SU-DHL-6 (cell line): Measurements from ENCODE around the gene IFITM2.
A peak's percentile ranks its signal among the peaks of the same experiment; 100 is the strongest.
"Not testable (repeated sequence)": the region's sequence is repeated elsewhere in the genome, so short reads cannot be mapped to it uniquely, and the experiment has no call there.

Experiments used
- H2AFZ ChIP-seq: fragments of 200-600 bp; sonication (generic); 2 replicates; pipeline ENCODE4 v1.6.1; 2014; ENCODE audit warnings: low read depth, mild to moderate bottlenecking, moderate library complexity, mixed read lengths, antibody characterized with exemption, low read length; ENCODE audit not compliant: severe bottlenecking
- H3F3A ChIP-seq: fragments of 200-600 bp; shearing (Covaris generic); 2 replicates; pipeline ENCODE4 v1.6.0; 2016; ENCODE audit warnings: antibody characterized with exemption, mild to moderate bottlenecking; ENCODE audit not compliant: insufficient read depth
- H3K27ac ChIP-seq: fragments of 200-600 bp; sonication (generic); 2 replicates; pipeline ENCODE4 v1.5.1; 2016; ENCODE audit warnings: low read depth, mild to moderate bottlenecking, low read length, moderate library complexity, mixed read lengths
- H3K27me3 ChIP-seq: fragments of 200-600 bp; sonication (generic), shearing (Covaris generic); 2 replicates; pipeline ENCODE4 v1.6.0; 2014; ENCODE audit warnings: mild to moderate bottlenecking, low read length
- H3K36me3 ChIP-seq: fragments of 200-600 bp; sonication (generic); 2 replicates; pipeline ENCODE4 v1.6.1; 2014; ENCODE audit warnings: mild to moderate bottlenecking, low read length, mixed read lengths
- H3K4me2 ChIP-seq: fragments of 300-600, 200-600 bp; shearing (Covaris generic), sonication (generic); 2 replicates; pipeline ENCODE4 v1.6.0; 2014; ENCODE audit warnings: low read length, low read depth, mild to moderate bottlenecking; ENCODE audit not compliant: poor library complexity, severe bottlenecking
- H3K4me3 ChIP-seq: fragments of 200-600 bp; sonication (generic); 2 replicates; pipeline ENCODE4 v1.5.1; 2014; ENCODE audit warnings: antibody characterized with exemption, low read length, mild to moderate bottlenecking, mixed read lengths; ENCODE audit not compliant: insufficient read depth, poor library complexity, severe bottlenecking
- H3K79me2 ChIP-seq: fragments of 200-600 bp; sonication (generic); 2 replicates; pipeline ENCODE4 v1.6.1; 2014; ENCODE audit warnings: mild to moderate bottlenecking, low read length, moderate library complexity; ENCODE audit not compliant: insufficient read depth
- H3K9ac ChIP-seq: fragments of 200-600 bp; sonication (generic); 2 replicates; pipeline ENCODE4 v1.7.0; 2014; ENCODE audit warnings: mild to moderate bottlenecking, low read length
- H3K9me2 ChIP-seq: fragments of 200-600 bp; sonication (generic); replicated peaks from 2 replicates; pipeline ENCODE4 v1.6.1; 2014; ENCODE audit warnings: low read length; ENCODE audit not compliant: insufficient read depth
- H3K9me3 ChIP-seq: fragments of 200-600 bp; sonication (generic); 2 replicates; pipeline ENCODE4 v1.6.1; 2014; ENCODE audit warnings: low read length, mixed read lengths; ENCODE audit not compliant: insufficient read depth
- H4K20me1 ChIP-seq: fragments of 200-600 bp; sonication (generic); 2 replicates; pipeline ENCODE4 v1.6.1; 2014; ENCODE audit warnings: low read depth, mild to moderate bottlenecking, antibody characterized with exemption, low read length, moderate library complexity, mixed read lengths
- CTCF ChIP-seq: fragments of 200-600 bp; sonication (generic); IDR thresholded peaks from one replicate; pipeline ENCODE4 v1.5.1; 2017; ENCODE audit warnings: antibody characterized with exemption, mild to moderate bottlenecking, low read length, moderate library complexity; ENCODE audit not compliant: insufficient read depth, poor library complexity, severe bottlenecking
- EZH2phosphoT487 ChIP-seq: fragments of 200-600 bp; sonication (generic), shearing (Covaris generic); conservative IDR thresholded peaks from 2 replicates; pipeline ENCODE4 v1.6.1; 2018; ENCODE audit warnings: mild to moderate bottlenecking, antibody characterized with exemption, low read length, moderate library complexity, mixed read lengths

The IFITM2 gene

DNA sequence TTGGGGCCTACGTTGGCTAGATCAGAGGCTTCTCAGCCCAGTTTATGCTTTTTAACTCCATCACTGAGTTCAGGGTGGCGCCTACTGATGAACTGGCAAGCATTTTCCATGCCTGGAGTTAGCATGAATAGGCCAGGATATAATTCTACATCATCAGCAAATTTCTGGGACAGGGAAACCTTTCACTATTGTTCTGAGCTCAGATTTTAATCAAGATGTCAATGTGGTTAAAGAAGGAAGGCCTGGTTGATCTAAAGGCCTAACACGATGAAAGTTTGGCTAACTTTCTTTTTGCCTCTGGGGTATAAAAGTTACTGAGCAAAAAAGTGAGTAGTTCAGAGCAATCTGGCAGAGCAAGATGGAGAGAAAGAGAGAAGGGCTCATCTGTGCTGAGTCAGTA, 34.7 kb downstream of the IFITM2 start:
- H3K4me2 ChIP-seq: no peak overlapping the region

DNA sequence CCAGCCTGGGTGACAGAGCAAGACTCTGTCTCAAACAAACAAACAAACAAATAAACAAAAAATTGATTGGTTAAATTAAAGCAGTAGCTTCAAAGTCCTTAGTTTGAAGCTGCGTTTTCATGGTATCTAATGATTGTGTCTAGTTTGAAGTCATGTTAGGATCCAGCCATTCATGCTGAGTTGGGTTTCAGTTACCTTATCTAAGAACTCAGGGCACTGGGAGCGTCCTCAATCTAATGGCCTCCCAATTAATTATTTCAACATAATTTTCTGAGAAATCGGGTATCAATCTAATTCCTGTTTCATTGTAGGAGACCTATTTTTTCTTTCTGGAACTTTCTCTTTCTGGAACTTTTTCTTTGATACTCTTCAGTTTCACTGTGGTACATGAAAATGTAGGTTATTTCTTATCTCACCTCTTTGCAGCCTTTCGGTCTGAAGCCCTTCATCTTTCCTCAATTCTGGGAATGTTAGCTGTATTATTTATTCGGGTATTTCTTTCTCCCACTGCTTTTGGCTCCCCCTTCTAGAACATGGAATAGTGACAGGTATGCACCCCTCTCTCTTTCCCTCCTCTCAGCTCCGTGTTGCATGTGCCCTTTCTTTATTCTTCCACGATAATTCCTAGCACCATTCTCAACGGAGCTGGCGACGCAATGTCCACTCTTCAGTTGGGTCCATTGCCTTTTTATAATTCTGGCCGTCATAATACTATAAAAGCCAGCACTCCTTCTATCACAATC, 37.4 kb downstream of the IFITM2 start:
- Histone ChIP-seq H4K20me1 (no peaks in the 10 kb centered on the region), H3K27me3 (no peaks in the 10 kb centered on the region), H3K4me3 (no peak overlapping the region), H3K79me2 (no peaks in the 10 kb centered on the region), H3F3A (0 out of 2 replicates have a peak, but pooled peaks cover 7% of the 10 kb centered on the region), H2AFZ (no peak overlapping the region), H3K36me3 (no peaks in the 10 kb centered on the region), H3K9ac (no peak overlapping the region), H3K27ac (no peak overlapping the region), H3K4me2 (no peak overlapping the region), H3K9me3 (no peaks in the 10 kb centered on the region), H3K9me2 (no peaks in the 10 kb centered on the region)
- TF ChIP-seq CTCF (no peak), EZH2phosphoT487 (no peak)

More for the DNA sequence above, 34.7 kb downstream of the IFITM2 start:
- H2AFZ ChIP-seq: no peak overlapping the region
- H3K79me2 ChIP-seq: no peaks in the 10 kb centered on the region
- H3K27me3 ChIP-seq: no peaks in the 10 kb centered on the region
- H3F3A ChIP-seq: 0 out of 2 replicates have a peak, but pooled peaks cover 7% of the 10 kb centered on the region
- H3K36me3 ChIP-seq: no peaks in the 10 kb centered on the region
- H3K9me3 ChIP-seq: no peaks in the 10 kb centered on the region
- TF ChIP-seq CTCF (no peak), EZH2phosphoT487 (no peak)
- 0 out of 2 replicates have a peak overlapping the region, but pooled peaks have one; percentile 16 for H3K27ac ChIP-seq
- no peaks in the 10 kb centered on the region for H4K20me1 ChIP-seq
- no peak overlapping the region for H3K4me3 ChIP-seq
- H3K9me2 ChIP-seq: no peaks in the 10 kb centered on the region
- H3K9ac ChIP-seq: no peak overlapping the region

- Histone ChIP-seq H3K4me2 (no peak overlapping the region), H3K9me2 (no peaks in the 10 kb centered on the region), H3K9ac (no peak overlapping the region), H3K27ac (no peak overlapping the region), H3K4me3 (no peak overlapping the region), H2AFZ (no peak overlapping the region), H3K79me2 (no peaks in the 10 kb centered on the region), H3K9me3 (no peaks in the 10 kb centered on the region), H3K36me3 (no peaks in the 10 kb centered on the region), H3F3A (0 out of 2 replicates have a peak, but pooled peaks cover 7% of the 10 kb centered on the region), H4K20me1 (no peaks in the 10 kb centered on the region), H3K27me3 (no peaks in the 10 kb centered on the region)
- TF ChIP-seq CTCF: no peak
- TF ChIP-seq EZH2phosphoT487: no peak
These were observed 38.9 kb downstream of the IFITM2 start for GRCh38 chr11:346529-346928.

DNA sequence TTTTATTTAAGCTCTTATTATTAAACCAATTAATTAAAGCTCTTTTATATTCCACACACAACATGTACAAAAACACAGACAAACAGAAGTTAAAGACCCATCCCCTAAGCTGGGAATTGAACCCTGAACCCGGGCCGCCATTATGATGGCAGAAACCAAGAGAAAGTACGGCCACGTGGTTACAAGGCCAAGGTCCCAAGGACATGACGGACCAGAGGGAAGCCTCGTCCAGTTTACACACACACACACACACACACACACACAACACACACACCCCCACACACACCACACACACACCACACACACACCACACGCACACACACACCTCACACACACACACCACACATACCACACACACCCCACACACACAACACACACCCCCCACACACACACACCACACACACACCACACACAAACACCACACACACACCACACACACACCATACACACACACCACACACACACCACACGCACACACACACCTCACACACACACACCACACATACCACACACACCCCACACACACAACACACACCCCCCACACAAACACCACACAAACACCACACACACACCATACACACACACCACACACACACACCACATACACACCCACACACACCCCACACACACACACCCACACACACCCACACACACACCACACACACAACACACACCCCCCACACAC, 41.8 kb downstream of the IFITM2 start:
- H3K36me3 ChIP-seq, H3K27me3 ChIP-seq, H2AFZ ChIP-seq, H3K4me2 ChIP-seq, H3K27ac ChIP-seq, H3K79me2 ChIP-seq, H3K9ac ChIP-seq, H3K9me2 ChIP-seq, H4K20me1 ChIP-seq, H3K9me3 ChIP-seq, H3K4me3 ChIP-seq: not testable (repeated sequence)
- H3F3A ChIP-seq: peaks cover 12% of the 10 kb centered on the region; the same call in 1 of the 2 replicates

DNA sequence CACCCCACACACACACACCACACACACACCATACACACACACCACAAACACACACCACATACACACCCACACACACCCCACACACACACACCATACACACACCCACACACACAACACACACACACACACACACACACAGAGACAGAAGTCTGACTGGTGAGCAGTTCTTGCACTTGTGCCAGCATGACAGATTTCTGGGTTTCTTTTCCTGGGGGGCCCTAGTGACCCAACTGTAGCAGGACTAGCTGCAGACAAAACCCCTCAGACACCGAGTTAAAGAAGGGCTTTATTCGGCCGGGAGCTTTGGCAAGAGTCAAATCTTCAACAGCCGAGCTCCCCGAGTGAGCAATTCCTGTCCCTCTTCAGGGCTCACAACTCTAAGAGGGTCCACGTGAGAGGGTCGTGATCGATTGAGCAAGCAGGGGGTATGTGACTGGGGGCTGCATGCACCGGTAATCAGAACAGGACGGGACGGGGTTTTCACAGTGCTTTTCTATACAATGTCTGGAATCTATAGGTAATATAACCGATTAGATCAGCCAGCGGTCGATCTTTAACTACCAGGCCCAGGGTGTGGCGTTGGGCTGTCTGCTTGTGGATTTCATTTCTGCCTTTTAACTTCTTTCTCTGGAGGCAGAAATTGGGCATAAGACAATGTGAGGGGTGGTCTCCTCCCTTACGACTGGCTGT, 42.6 kb downstream of the IFITM2 start:
- H3K9ac ChIP-seq, H3K9me3 ChIP-seq, H3K9me2 ChIP-seq, H2AFZ ChIP-seq, H3K4me3 ChIP-seq, H3K27ac ChIP-seq, H3K4me2 ChIP-seq, H3K27me3 ChIP-seq, H3K36me3 ChIP-seq, H4K20me1 ChIP-seq, H3K79me2 ChIP-seq: not testable (repeated sequence)
- peaks cover 16% of the 10 kb centered on the region for H3F3A ChIP-seq
